GM18526 (cell line): ENCODE data around the gene VSIG10L2.

Experiments
- POLR2A ChIP-seq: IDR thresholded peaks from 3 replicates; pipeline ENCODE4 v1.6.1; 2011; ENCODE audit not compliant: insufficient read length; ENCODE audit errors: extremely low read depth

Gene VSIG10L2

GRCh38 chr11:125971618-125972017 is 25.8 kb downstream of the VSIG10L2 start:
- no peak for TF ChIP-seq POLR2A

- no peak for TF ChIP-seq POLR2A
Observed at GRCh38 chr11:125974284-125974683, 28.4 kb downstream of the VSIG10L2 start.

- no peak for TF ChIP-seq POLR2A
Observed at GRCh38 chr11:125975634-125976033, 29.8 kb downstream of the VSIG10L2 start.

- no peak for TF ChIP-seq POLR2A
Observed at GRCh38 chr11:125976156-125976555, 30.3 kb downstream of the VSIG10L2 start.

- no peak for TF ChIP-seq POLR2A
Observed at GRCh38 chr11:125977333-125977732, 31.5 kb downstream of the VSIG10L2 start.

GRCh38 chr11:125978181-125978716 is 32.4 kb downstream of the VSIG10L2 start:
- TF ChIP-seq POLR2A = no peak

- TF ChIP-seq POLR2A = no peak
Observed at GRCh38 chr11:125978778-125979407, 33.0 kb downstream of the VSIG10L2 start.

GRCh38 chr11:125979511-125979910 is 33.7 kb downstream of the VSIG10L2 start:
- no peak for TF ChIP-seq POLR2A

GRCh38 chr11:125980436-125980835 is 34.6 kb downstream of the VSIG10L2 start:
- no peak for TF ChIP-seq POLR2A

- no peak for TF ChIP-seq POLR2A
Observed at GRCh38 chr11:125982348-125982730, 36.5 kb downstream of the VSIG10L2 start.

GRCh38 chr11:125987066-125987641 is 41.3 kb downstream of the VSIG10L2 start:
- no peak for TF ChIP-seq POLR2A

GRCh38 chr11:125990244-125990643 is 44.4 kb downstream of the VSIG10L2 start:
- TF ChIP-seq POLR2A = no peak

GRCh38 chr11:125992893-125993292 is 47.0 kb downstream of the VSIG10L2 start:
- no peak for TF ChIP-seq POLR2A

GRCh38 chr11:125994509-125994908 is 48.7 kb downstream of the VSIG10L2 start:
- no peak for TF ChIP-seq POLR2A

GRCh38 chr11:125995313-125995712 is 49.5 kb downstream of the VSIG10L2 start:
- TF ChIP-seq POLR2A = no peak

GRCh38 chr11:125998267-125998666 is 52.4 kb downstream of the VSIG10L2 start:
- TF ChIP-seq POLR2A = no peak
